GM12892 (cell line): ENCODE measurements around the gene PNCK.

Source experiments
- DNase-seq: peaks from one replicate; pipeline ENCODE4 v3.0.0; 2011; ENCODE audit not compliant: insufficient read length
- FAIRE-seq: peaks from 2 replicates; lab custom pipeline; 2011; peaks lifted over from hg19 to GRCh38; lab: Jason Lieb, UNC
- POLR2A ChIP-seq: IDR thresholded peaks from 2 replicates; pipeline ENCODE4 v1.6.1; 2011; ENCODE audit warnings: low read depth, low read length, control low read depth
- POLR2AphosphoS5 ChIP-seq: IDR thresholded peaks from 2 replicates; pipeline ENCODE4 v1.6.1; 2011; ENCODE audit warnings: low read depth, low read length, control low read depth
- TAF1 ChIP-seq: IDR thresholded peaks from 2 replicates; pipeline ENCODE4 v1.6.1; 2011; ENCODE audit warnings: low read depth, mild to moderate bottlenecking, control low read depth, low read length, borderline replicate concordance

PNCK gene

GRCh38 chrX:153623310-153624029 lies 50.1 kb downstream of the PNCK start:
- FAIRE-seq, result no peak
- no peak for DNase-seq

DNA sequence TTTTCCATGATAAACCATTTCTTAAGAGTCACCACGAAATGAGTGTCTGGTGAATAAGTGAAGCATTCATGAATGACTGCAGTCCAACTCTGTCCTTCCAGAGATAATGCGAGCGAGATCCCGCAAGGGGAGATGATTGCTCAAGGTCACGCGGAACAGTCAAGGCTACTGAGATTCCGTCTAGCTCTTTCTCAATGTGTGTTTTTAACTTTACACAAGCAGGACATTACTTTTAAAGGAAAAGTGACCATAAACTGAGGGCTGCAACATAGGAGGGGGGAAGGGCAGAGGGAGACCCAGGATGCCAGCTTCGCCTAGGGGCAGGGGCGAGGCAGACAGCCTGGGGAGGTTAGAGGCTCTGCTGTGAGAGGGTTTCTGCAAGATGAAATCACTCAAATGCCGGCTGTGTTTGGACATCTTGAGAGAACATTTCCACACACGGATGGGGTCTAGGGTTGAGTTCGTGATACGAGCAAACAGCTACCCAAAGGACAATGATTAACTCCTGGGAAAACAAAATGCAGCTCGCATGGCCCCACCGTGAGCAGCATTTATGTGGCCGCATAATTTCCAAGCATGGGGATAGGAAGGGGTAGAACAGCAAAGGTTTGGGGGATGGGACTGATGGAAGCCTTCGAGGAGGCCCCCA lies 50.8 kb downstream of the PNCK start:
- FAIRE-seq, result no peak

More at GRCh38 chrX:153623310-153624029, 50.1 kb downstream of the PNCK start:
- TF ChIP-seq POLR2A, result no peak
- no peak for TF ChIP-seq POLR2AphosphoS5
- no peak for TF ChIP-seq TAF1

DNA sequence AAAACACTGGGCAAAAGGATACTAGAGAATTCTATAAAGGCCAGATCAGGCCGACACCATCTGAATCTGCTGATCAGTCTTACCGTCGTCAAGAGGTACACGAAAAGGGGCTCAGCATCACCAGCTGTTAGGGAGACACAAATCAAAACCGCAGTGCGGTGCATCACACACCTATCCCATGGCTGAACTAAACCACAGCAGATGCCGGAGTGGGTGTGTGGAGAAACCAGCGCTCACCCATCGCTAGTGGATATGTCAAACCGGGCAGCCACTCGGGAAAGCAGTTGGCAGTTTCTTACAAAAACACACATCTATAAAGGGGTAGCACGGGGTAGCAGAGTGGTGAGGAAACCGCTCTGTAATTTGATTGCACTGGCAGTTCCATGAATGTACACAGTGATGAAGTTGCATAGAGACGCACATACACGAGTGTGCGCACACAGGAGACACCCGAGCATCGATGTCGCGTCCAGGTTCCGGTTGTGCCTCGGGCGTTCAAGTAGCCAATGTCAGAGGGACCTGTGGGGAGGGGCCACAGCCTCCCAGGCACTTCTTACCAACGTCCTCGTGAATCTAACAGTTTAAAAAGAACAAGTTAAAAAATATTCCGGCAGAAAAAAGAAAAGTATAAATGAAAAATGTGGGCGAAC lies 51.5 kb downstream of the PNCK start:
- no peak for FAIRE-seq
- no peak for DNase-seq
- no peak for TF ChIP-seq POLR2A
- TF ChIP-seq TAF1, result no peak
- TF ChIP-seq POLR2AphosphoS5, result no peak

More for the DNA sequence above, 50.8 kb downstream of the PNCK start:
- no peak for DNase-seq
- TF ChIP-seq POLR2AphosphoS5, result no peak
- TF ChIP-seq POLR2A, result no peak
- TF ChIP-seq TAF1, result no peak

DNA sequence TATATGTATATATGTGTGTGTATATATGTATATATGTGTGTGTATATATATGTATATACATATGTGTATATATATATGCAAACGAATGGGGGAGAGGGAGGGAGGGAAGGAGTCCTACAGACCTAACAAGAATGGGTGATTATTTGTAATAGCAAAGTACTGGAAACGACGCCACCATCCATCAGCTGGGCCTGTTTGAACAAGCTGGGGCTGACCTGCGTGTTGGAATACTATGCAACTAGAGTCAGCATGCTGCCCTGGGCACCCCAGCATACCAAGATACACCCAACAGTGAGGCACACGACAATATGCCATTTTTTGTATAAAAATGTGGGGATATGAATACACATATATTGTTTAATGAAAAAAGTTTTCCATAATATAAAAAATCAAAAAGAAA lies 53.0 kb downstream of the PNCK start:
- DNase-seq, result no peak

More for the DNA sequence above, 53.0 kb downstream of the PNCK start:
- no peak for TF ChIP-seq TAF1
- no peak for TF ChIP-seq POLR2AphosphoS5
- TF ChIP-seq POLR2A, result no peak
- FAIRE-seq, result no peak
